HS-5 (cell line): ENCODE data around the gene CHCHD6.

Experiments
- DNase-seq: peaks from one replicate; pipeline ENCODE4 v3.0.0-alpha.2; 2012; ENCODE audit warnings: low read depth

CHCHD6 gene

GRCh38 chr3:126827121-126827520, 123.1 kb downstream of the CHCHD6 start:
- no peak for DNase-seq

GRCh38 chr3:126828306-126828705, 124.3 kb downstream of the CHCHD6 start:
- no peak for DNase-seq

GRCh38 chr3:126832933-126833332, 128.9 kb downstream of the CHCHD6 start:
- DNase-seq: no peak

GRCh38 chr3:126834596-126835471, 130.8 kb downstream of the CHCHD6 start:
- no peak for DNase-seq

- no peak for DNase-seq
These were observed 131.6 kb downstream of the CHCHD6 start for GRCh38 chr3:126835472-126836219.

GRCh38 chr3:126836220-126836860, 132.3 kb downstream of the CHCHD6 start:
- DNase-seq: no peak

GRCh38 chr3:126837773-126838172, 133.7 kb downstream of the CHCHD6 start:
- no peak for DNase-seq

- DNase-seq: no peak
These were observed 142.1 kb downstream of the CHCHD6 start for GRCh38 chr3:126845920-126846715.

GRCh38 chr3:126847061-126847460, 143.0 kb downstream of the CHCHD6 start:
- no peak for DNase-seq

- no peak for DNase-seq
These were observed 145.0 kb downstream of the CHCHD6 start for GRCh38 chr3:126848991-126849390.

GRCh38 chr3:126849768-126850167, 145.7 kb downstream of the CHCHD6 start:
- no peak for DNase-seq

GRCh38 chr3:126850370-126851085, 146.5 kb downstream of the CHCHD6 start:
- DNase-seq: no peak

GRCh38 chr3:126851382-126851781, 147.3 kb downstream of the CHCHD6 start:
- no peak for DNase-seq

- no peak for DNase-seq
These were observed 147.9 kb downstream of the CHCHD6 start for GRCh38 chr3:126851934-126852333.

GRCh38 chr3:126852511-126852910, 148.5 kb downstream of the CHCHD6 start:
- DNase-seq: no peak

GRCh38 chr3:126854666-126855065, 150.6 kb downstream of the CHCHD6 start:
- DNase-seq: no peak

GRCh38 chr3:126855374-126855773, 151.3 kb downstream of the CHCHD6 start:
- DNase-seq: no peak

GRCh38 chr3:126857928-126858327, 153.9 kb downstream of the CHCHD6 start:
- no peak for DNase-seq

GRCh38 chr3:126858401-126858800, 154.4 kb downstream of the CHCHD6 start:
- DNase-seq: no peak

- DNase-seq: peak; percentile 95
These were observed 154.8 kb downstream of the CHCHD6 start for GRCh38 chr3:126858887-126859286.
